ENCODE results near the gene DIAPH1.

Gene DIAPH1

DNA sequence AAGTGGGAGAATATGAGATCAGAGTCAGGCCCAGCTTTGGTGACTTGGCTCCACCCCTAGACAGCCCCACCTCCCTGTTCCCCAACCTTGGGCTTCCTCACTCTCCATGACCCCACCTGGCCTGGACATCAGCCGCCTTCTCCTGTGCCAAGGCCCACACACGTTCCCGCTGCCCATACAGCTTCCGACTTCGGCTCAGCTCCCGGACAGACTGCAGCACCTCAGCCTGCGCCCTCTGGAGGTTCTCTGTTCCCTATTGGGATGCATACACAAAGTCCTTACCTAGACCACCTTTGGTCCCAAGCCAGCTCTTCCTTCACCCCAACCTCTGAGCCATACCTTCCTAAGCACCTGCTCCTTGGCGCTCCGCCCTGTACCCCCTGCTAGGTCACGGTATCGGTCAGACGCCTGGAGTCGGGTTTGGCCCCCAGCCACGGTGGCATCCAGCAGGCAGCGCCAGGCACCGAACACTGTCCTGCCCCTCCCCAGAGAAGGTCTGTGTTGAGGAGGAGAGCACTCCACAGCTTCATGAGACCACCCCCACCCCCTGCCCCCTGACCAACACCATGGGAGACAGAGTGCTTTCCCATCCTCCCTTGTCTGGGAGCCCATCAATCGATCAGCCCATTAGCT is 30.4 kb upstream of the DIAPH1 start:
- H3K9me3 Mint-ChIP-seq (ENCODE audit: low read depth), result no peaks in the 10 kb centered on the region
- no peaks in the 10 kb centered on the region for H3K27me3 Mint-ChIP-seq
- peaks cover 41% of the 10 kb centered on the region for H3K4me1 Mint-ChIP-seq (ENCODE audit: low read depth)
- no peaks in the 10 kb centered on the region for H3K36me3 Mint-ChIP-seq
- peak overlapping the region; percentile 81 for H3K27ac Mint-ChIP-seq
- H3K4me3 Mint-ChIP-seq, result no peak overlapping the region

GRCh38 chr5:141647851-141648250 is 29.1 kb upstream of the DIAPH1 start:
- Mint-ChIP-seq H3K36me3 (no peaks in the 10 kb centered on the region), H3K4me1 (ENCODE audit: low read depth) (peaks cover 38% of the 10 kb centered on the region), H3K27ac (no peak overlapping the region), H3K27me3 (no peaks in the 10 kb centered on the region), H3K9me3 (ENCODE audit: low read depth) (no peaks in the 10 kb centered on the region), H3K4me3 (no peak overlapping the region)

DNA sequence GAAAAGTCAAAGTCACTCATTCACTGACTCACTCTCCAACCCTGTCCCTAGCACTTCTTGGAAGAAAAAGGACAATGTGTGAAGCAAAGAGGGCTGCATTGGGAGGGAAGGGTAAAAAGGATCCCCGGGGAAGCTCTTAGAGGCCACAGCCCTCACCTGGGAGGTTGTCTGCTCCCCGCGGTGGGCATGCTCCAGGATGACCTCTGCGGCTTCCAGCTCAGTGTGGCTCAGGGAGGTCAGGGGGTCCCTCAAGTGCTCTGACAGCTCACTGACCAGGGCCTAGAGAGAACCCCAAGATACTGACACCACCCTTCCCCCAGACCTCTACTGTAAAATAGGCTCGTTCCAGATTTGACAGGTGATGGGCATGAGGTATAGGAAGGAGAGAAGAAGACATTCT is 28.4 kb upstream of the DIAPH1 start:
- Mint-ChIP-seq H3K4me3 (no peak overlapping the region), H3K36me3 (no peaks in the 10 kb centered on the region), H3K4me1 (ENCODE audit: low read depth) (peaks cover 33% of the 10 kb centered on the region), H3K27me3 (no peaks in the 10 kb centered on the region), H3K9me3 (ENCODE audit: low read depth) (no peaks in the 10 kb centered on the region), H3K27ac (no peak overlapping the region)

- H3K27ac Mint-ChIP-seq, result peak overlapping the region; percentile 11
- H3K27me3 Mint-ChIP-seq, result no peaks in the 10 kb centered on the region
- H3K9me3 Mint-ChIP-seq (ENCODE audit: low read depth), result no peaks in the 10 kb centered on the region
- H3K4me3 Mint-ChIP-seq, result no peak overlapping the region
- H3K36me3 Mint-ChIP-seq, result no peaks in the 10 kb centered on the region
- peaks cover 34% of the 10 kb centered on the region for H3K4me1 Mint-ChIP-seq (ENCODE audit: low read depth)
Measured at GRCh38 chr5:141646026-141646425, 27.2 kb upstream of the DIAPH1 start.

- H3K27me3 Mint-ChIP-seq, result no peaks in the 10 kb centered on the region
Measured at GRCh38 chr5:141641634-141642267, 23.0 kb upstream of the DIAPH1 start.

GRCh38 chr5:141640698-141641097 is 21.9 kb upstream of the DIAPH1 start:
- Mint-ChIP-seq H3K4me3 (peak overlapping the region; percentile 32), H3K27me3 (no peaks in the 10 kb centered on the region), H3K9me3 (ENCODE audit: low read depth) (no peaks in the 10 kb centered on the region), H3K4me1 (ENCODE audit: low read depth) (peaks cover 30% of the 10 kb centered on the region), H3K36me3 (no peaks in the 10 kb centered on the region), H3K27ac (no peak overlapping the region)

More at GRCh38 chr5:141641634-141642267, 23.0 kb upstream of the DIAPH1 start:
- Mint-ChIP-seq H3K4me3 (no peak overlapping the region), H3K9me3 (ENCODE audit: low read depth) (no peaks in the 10 kb centered on the region), H3K36me3 (no peaks in the 10 kb centered on the region), H3K27ac (peak overlapping the region; percentile 62), H3K4me1 (ENCODE audit: low read depth) (peaks cover 24% of the 10 kb centered on the region)

- H3K4me1 Mint-ChIP-seq (ENCODE audit: low read depth), result peaks cover 36% of the 10 kb centered on the region
- H3K27ac Mint-ChIP-seq, result no peak overlapping the region
- no peaks in the 10 kb centered on the region for H3K36me3 Mint-ChIP-seq
- H3K9me3 Mint-ChIP-seq (ENCODE audit: low read depth), result no peaks in the 10 kb centered on the region
- no peaks in the 10 kb centered on the region for H3K27me3 Mint-ChIP-seq
- H3K4me3 Mint-ChIP-seq, result no peak overlapping the region
Measured at GRCh38 chr5:141640051-141640415, 21.2 kb upstream of the DIAPH1 start.

DNA sequence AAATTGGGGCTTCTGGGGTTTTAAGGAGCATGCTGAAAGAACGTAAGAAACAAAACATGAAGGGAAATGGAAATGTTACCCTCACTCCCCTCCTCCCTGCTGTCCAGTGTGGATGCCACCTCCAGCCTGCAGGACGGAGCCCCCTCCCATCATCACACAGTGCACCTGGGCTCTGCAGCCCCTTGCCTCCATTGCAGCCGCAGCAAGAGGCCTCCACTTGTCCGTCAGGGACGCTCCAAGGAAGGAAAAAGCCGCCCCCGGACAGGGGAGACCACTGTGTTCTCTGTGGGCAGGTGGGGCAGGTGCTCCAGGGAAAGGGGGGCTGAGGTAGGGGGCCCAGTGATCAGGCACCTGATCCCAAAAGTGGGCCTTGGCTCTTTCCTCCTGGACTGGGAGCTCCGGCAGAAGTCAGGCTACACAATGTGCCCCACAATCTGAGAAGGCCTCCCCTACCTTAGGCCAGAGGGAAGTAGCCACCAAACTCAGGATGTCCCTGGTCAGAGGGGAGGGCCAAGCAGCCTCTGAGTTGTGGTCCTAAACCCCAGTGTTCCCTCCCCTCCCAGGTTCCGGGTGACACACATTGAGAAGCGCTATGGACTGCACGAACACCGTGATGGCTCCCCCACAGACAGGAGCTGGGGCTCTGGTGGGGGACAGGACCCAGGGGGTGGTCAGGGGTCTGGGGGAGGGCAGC is 20.7 kb upstream of the DIAPH1 start:
- Mint-ChIP-seq H3K4me1 (ENCODE audit: low read depth) (peaks cover 42% of the 10 kb centered on the region), H3K27ac (no peak overlapping the region), H3K27me3 (no peaks in the 10 kb centered on the region), H3K4me3 (peak overlapping the region; percentile 91), H3K36me3 (no peaks in the 10 kb centered on the region), H3K9me3 (ENCODE audit: low read depth) (no peaks in the 10 kb centered on the region)

GRCh38 chr5:141638771-141639170 is 20.0 kb upstream of the DIAPH1 start:
- H3K4me3 Mint-ChIP-seq, result peak overlapping the region; percentile 91
- H3K27ac Mint-ChIP-seq, result peak overlapping the region; percentile 96
- H3K4me1 Mint-ChIP-seq (ENCODE audit: low read depth), result peaks cover 48% of the 10 kb centered on the region
- H3K9me3 Mint-ChIP-seq (ENCODE audit: low read depth), result no peaks in the 10 kb centered on the region
- no peaks in the 10 kb centered on the region for H3K27me3 Mint-ChIP-seq
- peaks cover 3% of the 10 kb centered on the region for H3K36me3 Mint-ChIP-seq

GRCh38 chr5:141637767-141638419 is 19.1 kb upstream of the DIAPH1 start:
- Mint-ChIP-seq H3K4me3 (peak overlapping the region; percentile 91), H3K36me3 (peaks cover 3% of the 10 kb centered on the region), H3K27me3 (no peaks in the 10 kb centered on the region), H3K27ac (peak overlapping the region; percentile 96), H3K4me1 (ENCODE audit: low read depth) (peaks cover 52% of the 10 kb centered on the region), H3K9me3 (ENCODE audit: low read depth) (no peaks in the 10 kb centered on the region)

GRCh38 chr5:141637123-141637766 is 18.4 kb upstream of the DIAPH1 start:
- Mint-ChIP-seq H3K36me3 (peaks cover 3% of the 10 kb centered on the region), H3K9me3 (ENCODE audit: low read depth) (no peaks in the 10 kb centered on the region)

GRCh38 chr5:141636413-141637122 is 17.8 kb upstream of the DIAPH1 start, which contains the start of the genes HDAC3 and RELL2:
Gene HDAC3, minus strand, starts transcription at chr5:141636849. Its CDS starts 59 bp downstream, at chr5:141636790.
Gene RELL2, plus strand, starts transcription at chr5:141636997. Its CDS starts 1,229 bp downstream, at chr5:141638226.
- H3K36me3 Mint-ChIP-seq, result peaks cover 3% of the 10 kb centered on the region
- peaks cover 49% of the 10 kb centered on the region for H3K4me1 Mint-ChIP-seq (ENCODE audit: low read depth)
- H3K9me3 Mint-ChIP-seq (ENCODE audit: low read depth), result no peaks in the 10 kb centered on the region
- H3K27ac Mint-ChIP-seq, result peak within 1 kb of the TSS; percentile 96
- no peaks in the 10 kb centered on the region for H3K27me3 Mint-ChIP-seq
- peak within 1 kb of the TSS; percentile 94 for H3K4me3 Mint-ChIP-seq

More at GRCh38 chr5:141637123-141637766, 18.4 kb upstream of the DIAPH1 start:
- Mint-ChIP-seq H3K4me1 (ENCODE audit: low read depth) (peaks cover 56% of the 10 kb centered on the region), H3K27me3 (no peaks in the 10 kb centered on the region), H3K4me3 (peak overlapping the region; percentile 91), H3K27ac (peak overlapping the region; percentile 96)

DNA sequence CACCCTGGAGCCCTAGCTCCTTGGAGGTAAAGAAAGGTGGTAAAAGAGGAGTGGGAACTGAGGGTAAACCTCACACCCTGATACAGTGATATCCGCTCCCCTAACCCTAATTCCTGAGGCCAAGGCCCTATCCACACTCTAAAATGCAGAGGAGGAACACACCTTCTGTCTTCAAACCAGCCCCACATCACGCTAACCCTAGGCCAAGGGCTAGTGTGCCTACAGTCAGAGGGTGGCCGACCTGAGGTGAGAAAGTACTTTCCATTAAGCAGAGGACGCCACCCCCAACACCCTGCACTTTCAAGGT is 17.3 kb upstream of the DIAPH1 start:
- Mint-ChIP-seq H3K27me3 (no peaks in the 10 kb centered on the region), H3K4me1 (ENCODE audit: low read depth) (peaks cover 44% of the 10 kb centered on the region), H3K27ac (peak overlapping the region; percentile 79), H3K4me3 (peak overlapping the region; percentile 94), H3K9me3 (ENCODE audit: low read depth) (no peaks in the 10 kb centered on the region), H3K36me3 (peaks cover 3% of the 10 kb centered on the region)

DNA sequence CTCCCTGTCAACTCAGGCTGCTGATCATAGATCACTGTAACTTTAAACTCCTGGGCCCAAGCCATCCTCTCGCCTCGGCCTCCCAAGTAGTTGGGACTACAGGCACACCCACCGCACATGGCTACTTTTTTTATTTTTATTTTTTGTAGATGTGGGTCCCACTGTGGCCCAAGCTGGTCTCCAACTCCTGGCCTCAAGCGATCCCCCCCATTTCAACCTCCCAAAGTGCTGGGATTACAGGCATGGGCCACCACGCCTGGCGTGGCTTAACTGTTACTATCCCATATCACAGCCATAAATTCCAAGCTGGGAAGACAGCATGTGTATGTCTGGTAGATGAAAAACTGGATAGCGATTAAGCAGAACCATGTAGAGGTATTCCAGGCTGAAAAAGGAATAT is 16.8 kb upstream of the DIAPH1 start:
- H3K36me3 Mint-ChIP-seq, result peaks cover 3% of the 10 kb centered on the region
- H3K27me3 Mint-ChIP-seq, result no peaks in the 10 kb centered on the region
- H3K27ac Mint-ChIP-seq, result peak overlapping the region; percentile 79
- H3K9me3 Mint-ChIP-seq (ENCODE audit: low read depth), result no peaks in the 10 kb centered on the region
- peaks cover 43% of the 10 kb centered on the region for H3K4me1 Mint-ChIP-seq (ENCODE audit: low read depth)
- H3K4me3 Mint-ChIP-seq, result peak overlapping the region; percentile 94
